Nephron progenitor cell (in vitro differentiated cells): ENCODE data around the gene ESPN.

Experiments used
- DNase-seq: peaks from one replicate; pipeline ENCODE4 v3.0.0; 2021
- H3K27ac Mint-ChIP-seq: 2 replicates; pipeline ENCODE4 v1.8.0; 2021; ENCODE audit warnings: mild to moderate bottlenecking, moderate library complexity, mixed read lengths
- H3K27me3 Mint-ChIP-seq: 2 replicates; pipeline ENCODE4 v1.8.0; 2021; ENCODE audit warnings: mild to moderate bottlenecking, low read depth, mixed read lengths; ENCODE audit not compliant: poor library complexity
- H3K36me3 Mint-ChIP-seq: 2 replicates; pipeline ENCODE4 v1.8.0; 2021; ENCODE audit warnings: low read depth, mixed read lengths
- H3K4me1 Mint-ChIP-seq: 2 replicates; pipeline ENCODE4 v1.8.0; 2021; ENCODE audit warnings: mixed read lengths
- H3K4me3 Mint-ChIP-seq: 2 replicates; pipeline ENCODE4 v1.8.0; 2021; ENCODE audit warnings: mild to moderate bottlenecking, moderate library complexity, mixed read lengths
- H3K9me3 Mint-ChIP-seq: 2 replicates; pipeline ENCODE4 v1.8.0; 2021; ENCODE audit warnings: mild to moderate bottlenecking, moderate library complexity, mixed read lengths
- CTCF ChIP-seq: fragments of 200-600 bp; sonication (generic); IDR thresholded peaks from 2 replicates; pipeline ENCODE4 v1.5.0; 2021; ENCODE audit warnings: antibody characterized with exemption

ESPN gene

GRCh38 chr1:6418668-6419396 is 5.7 kb upstream of the ESPN start:
- H3K4me3 Mint-ChIP-seq, result peak overlapping the region; percentile 60
- H3K36me3 Mint-ChIP-seq, result no peaks in the 10 kb centered on the region
- no peaks in the 10 kb centered on the region for H3K9me3 Mint-ChIP-seq
- TF ChIP-seq CTCF, result no peak
- H3K27ac Mint-ChIP-seq, result no peak overlapping the region
- peaks cover 97% of the 10 kb centered on the region for H3K27me3 Mint-ChIP-seq
- H3K4me1 Mint-ChIP-seq, result peaks cover 27% of the 10 kb centered on the region
- no peak for DNase-seq

- no peaks in the 10 kb centered on the region for H3K9me3 Mint-ChIP-seq
- peak; percentile 50 for DNase-seq
- no peak for TF ChIP-seq CTCF
- peaks cover 97% of the 10 kb centered on the region for H3K27me3 Mint-ChIP-seq
- H3K36me3 Mint-ChIP-seq, result no peaks in the 10 kb centered on the region
- H3K4me3 Mint-ChIP-seq, result peak overlapping the region; percentile 60
- peaks cover 28% of the 10 kb centered on the region for H3K4me1 Mint-ChIP-seq
- no peak overlapping the region for H3K27ac Mint-ChIP-seq
Measured at GRCh38 chr1:6419397-6419803, 5.2 kb upstream of the ESPN start.

- peak; percentile 57 for DNase-seq
- no peaks in the 10 kb centered on the region for H3K36me3 Mint-ChIP-seq
- no peak within 1 kb of the TSS for H3K27ac Mint-ChIP-seq
- H3K4me1 Mint-ChIP-seq, result peaks cover 23% of the 10 kb centered on the region
- peaks cover 93% of the 10 kb centered on the region for H3K27me3 Mint-ChIP-seq
- peak within 1 kb of the TSS; percentile 60 for H3K4me3 Mint-ChIP-seq
- no peak for TF ChIP-seq CTCF
- H3K9me3 Mint-ChIP-seq, result no peaks in the 10 kb centered on the region
Measured at GRCh38 chr1:6419804-6420453, 4.6 kb upstream of the ESPN start, which contains the start of gene HES2. Gene HES2 (minus strand): TSS chr1:6419919. CDS start chr1:6419820, 99 bp downstream.

GRCh38 chr1:6420454-6421042 is 4.0 kb upstream of the ESPN start:
- peaks cover 93% of the 10 kb centered on the region for H3K27me3 Mint-ChIP-seq
- H3K36me3 Mint-ChIP-seq, result no peaks in the 10 kb centered on the region
- no peak for TF ChIP-seq CTCF
- no peaks in the 10 kb centered on the region for H3K9me3 Mint-ChIP-seq
- H3K27ac Mint-ChIP-seq, result no peak overlapping the region
- DNase-seq, result peak; percentile 47
- peaks cover 16% of the 10 kb centered on the region for H3K4me1 Mint-ChIP-seq
- H3K4me3 Mint-ChIP-seq, result no peak overlapping the region

GRCh38 chr1:6421266-6421665 is 3.3 kb upstream of the ESPN start:
- peaks cover 93% of the 10 kb centered on the region for H3K27me3 Mint-ChIP-seq
- peaks cover 9% of the 10 kb centered on the region for H3K4me1 Mint-ChIP-seq
- no peaks in the 10 kb centered on the region for H3K36me3 Mint-ChIP-seq
- no peak overlapping the region for H3K27ac Mint-ChIP-seq
- no peak for DNase-seq
- TF ChIP-seq CTCF, result no peak
- H3K9me3 Mint-ChIP-seq, result no peaks in the 10 kb centered on the region
- H3K4me3 Mint-ChIP-seq, result no peak overlapping the region
